Activated CD4-positive, alpha-beta T cell treated with anti-CD3 and anti-CD28 coated beads, Interleukin-10, Interleukin-2, amounts not matched to agents 100 ng/mL and 50 ng/mL, durations not matched to agents 16 hours and 8 hours (primary cell): Measurements from ENCODE around the gene PIGM.
"Not testable (repeated sequence)": the region's sequence is repeated elsewhere in the genome, so short reads cannot be mapped to it uniquely, and the experiment has no call there.

Source experiments
- DNase-seq: peaks from one replicate; pipeline ENCODE4 v3.0.0-alpha.2; 2020

PIGM gene

DNA sequence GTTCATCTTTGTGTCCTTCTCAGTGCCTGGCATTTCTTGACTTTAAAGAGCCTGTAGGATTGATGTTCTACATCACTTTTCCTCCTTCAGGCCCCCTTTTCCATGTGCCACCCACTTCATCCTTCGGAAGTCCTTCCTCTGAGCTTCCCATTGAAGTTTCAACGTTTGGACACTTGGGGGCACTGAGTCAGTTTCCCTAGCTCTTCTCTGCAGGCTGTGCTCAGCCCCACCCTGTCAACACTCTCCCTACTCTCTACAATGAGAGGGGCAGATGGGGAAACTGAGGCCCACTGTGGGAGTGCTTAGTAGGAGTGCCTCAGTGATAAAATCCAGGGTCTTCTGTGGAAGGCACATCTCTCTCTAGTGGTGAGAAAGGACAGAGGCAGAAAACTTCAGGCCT, 26.3 kb upstream of the PIGM start:
- no peak for DNase-seq

DNA sequence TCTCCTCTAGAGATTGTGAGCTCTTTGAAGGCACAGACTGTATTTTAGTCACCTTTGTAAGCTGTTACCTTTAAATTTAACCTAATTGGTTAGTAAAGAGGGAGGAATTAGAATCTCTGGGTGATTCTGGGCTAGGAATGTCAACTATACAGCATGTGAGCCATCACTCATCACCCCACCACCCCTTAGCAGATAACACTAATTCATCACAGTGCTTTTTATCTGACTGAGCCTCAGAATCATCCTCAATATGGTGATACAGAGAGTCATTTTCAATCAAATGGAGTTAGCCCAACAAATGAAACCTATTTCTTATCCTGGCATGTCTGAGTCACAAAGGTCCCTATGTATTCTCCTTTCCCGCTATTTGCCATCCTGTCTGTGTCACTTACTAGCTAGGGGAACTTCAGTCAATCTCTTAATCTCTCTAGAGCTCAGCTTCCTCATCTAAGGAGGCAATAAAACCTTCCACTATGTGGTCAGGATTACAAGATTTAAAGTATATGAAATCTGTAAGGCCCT, 24.9 kb upstream of the PIGM start:
- DNase-seq, result no peak

DNA sequence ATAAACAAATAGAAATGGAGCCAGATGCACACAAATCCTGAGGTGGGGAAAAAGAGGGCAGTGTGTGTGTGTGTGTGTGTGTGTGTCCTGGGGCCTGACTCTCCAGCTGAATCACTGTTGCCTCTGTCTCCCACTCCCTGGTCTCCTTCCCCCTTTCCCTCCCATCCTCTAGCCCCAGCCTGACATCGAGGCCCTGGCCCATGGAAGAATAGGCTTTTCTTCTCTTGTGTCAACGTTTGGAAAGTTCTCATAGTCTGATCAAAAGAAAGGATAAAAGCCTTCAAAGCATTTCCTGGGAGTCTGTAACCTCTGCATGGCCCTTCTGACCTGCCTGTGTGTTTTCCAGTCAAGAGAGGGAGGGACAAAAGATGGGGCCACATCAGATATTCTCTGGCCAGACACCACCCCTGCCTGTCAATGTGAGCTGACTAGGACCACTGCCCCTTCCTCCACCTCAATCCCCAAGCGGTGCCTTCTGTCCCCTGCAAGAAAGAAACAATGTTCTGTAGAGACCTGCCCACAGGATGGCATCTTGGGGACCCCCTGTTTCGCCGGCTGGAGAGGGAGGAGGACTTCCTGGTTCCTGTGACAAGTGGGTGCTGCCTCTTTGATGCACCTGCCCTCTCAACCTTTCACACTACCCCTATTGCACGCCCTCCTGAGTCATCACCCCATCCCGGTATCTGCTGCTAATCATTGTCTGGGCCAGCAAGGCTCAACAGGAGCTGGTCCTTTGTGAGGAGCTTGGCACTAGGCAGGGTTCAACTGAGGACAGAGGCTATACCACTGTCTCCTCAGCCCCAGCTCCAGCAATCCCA, 22.0 kb upstream of the PIGM start:
- no peak for DNase-seq

DNA sequence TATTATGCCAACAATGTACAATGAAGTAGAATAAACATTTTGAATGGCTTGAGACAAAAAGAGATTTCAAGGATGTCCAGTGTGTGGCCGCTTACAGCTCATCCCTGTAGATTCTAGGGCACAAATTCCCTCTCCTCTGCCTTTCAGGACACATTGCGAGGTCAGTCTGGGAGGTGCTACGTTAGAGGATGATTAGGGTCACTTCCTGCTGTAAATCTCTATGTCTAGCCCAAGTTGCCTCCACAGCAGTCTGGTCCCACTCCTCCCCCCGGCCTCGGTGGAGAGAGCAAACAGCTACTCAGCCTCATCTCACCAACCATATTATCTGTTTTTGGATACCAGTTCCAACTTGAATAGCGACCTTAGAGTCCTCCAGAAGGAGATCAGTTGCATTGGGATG, 21.1 kb upstream of the PIGM start:
- no peak for DNase-seq

DNA sequence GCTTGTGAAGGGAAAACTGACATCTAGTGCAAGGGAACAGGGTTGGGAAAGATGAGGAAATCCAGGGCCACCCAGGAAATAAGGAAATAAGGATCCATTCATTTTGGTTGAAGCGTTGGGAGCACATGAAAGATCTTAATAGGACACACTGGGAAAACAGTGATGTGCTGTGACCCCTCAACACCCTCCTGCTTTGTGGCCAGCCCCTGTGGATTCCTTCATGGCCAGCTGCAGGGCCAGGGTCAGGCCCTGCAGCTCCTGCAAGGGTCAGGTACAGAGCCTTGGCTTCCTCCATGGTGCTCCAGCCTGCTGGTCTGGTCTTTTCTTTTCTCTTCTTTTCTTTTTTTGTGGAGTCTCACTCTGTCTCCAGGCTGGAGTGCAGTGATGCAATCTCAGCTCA, 18.8 kb upstream of the PIGM start:
- DNase-seq, result no peak

DNA sequence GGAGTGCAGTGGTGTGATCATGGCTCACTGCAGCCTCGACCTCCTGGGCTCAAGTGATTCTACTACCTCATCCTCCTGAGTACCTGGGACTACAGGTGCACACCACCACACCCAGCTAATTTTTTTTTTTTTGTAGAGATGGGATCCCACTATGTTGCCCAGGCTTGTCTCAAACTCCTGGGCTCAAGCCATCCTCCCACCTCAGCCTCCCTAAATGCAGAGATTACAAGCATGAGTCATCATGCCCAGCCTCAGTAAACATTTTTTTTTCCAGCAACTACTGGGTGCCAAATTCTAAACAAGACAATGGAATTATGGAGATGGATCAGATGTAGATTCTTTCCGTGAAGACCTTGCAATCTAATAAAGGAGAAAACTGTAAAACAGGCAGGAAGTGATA, 18.4 kb upstream of the PIGM start:
- DNase-seq, result not testable (repeated sequence)

DNA sequence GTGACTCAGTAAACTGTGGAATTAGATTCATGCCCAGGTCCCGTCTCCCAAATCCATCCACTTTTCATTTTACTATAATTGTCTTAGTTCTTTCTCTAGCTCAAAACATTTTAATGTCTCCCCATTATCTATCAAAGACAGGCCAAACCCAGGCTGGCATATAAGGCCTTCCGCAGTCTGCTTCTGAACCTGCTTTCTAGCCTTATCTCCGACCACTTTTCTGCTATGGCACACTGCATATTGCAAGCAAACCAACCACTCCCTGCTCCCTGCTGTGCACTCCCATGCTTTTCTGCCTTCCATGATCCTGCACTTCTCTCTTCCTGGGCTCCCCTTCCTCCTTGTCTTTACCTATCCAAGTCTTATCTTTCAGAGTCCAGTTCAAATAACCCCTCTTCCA, 17.3 kb upstream of the PIGM start:
- no peak for DNase-seq

DNA sequence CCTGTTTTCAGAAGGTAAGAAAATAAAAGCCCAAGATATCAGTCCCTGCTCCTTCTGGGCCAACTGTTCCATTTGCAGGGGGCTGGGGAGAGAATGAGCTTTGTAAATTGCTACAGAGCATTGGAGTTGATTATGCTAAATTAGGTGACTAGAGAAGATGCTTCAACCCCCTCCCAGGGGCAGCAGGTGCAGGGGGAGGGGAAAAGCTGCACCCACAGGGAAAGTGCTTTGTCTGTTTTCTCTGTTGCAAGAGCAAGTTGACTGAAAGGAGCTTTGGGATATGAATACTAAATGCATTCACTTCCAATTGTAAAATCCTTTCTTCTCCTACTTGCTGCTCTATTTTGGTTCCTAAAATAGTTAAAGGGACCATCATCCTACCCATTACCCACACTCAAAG, 16.5 kb upstream of the PIGM start:
- no peak for DNase-seq

DNA sequence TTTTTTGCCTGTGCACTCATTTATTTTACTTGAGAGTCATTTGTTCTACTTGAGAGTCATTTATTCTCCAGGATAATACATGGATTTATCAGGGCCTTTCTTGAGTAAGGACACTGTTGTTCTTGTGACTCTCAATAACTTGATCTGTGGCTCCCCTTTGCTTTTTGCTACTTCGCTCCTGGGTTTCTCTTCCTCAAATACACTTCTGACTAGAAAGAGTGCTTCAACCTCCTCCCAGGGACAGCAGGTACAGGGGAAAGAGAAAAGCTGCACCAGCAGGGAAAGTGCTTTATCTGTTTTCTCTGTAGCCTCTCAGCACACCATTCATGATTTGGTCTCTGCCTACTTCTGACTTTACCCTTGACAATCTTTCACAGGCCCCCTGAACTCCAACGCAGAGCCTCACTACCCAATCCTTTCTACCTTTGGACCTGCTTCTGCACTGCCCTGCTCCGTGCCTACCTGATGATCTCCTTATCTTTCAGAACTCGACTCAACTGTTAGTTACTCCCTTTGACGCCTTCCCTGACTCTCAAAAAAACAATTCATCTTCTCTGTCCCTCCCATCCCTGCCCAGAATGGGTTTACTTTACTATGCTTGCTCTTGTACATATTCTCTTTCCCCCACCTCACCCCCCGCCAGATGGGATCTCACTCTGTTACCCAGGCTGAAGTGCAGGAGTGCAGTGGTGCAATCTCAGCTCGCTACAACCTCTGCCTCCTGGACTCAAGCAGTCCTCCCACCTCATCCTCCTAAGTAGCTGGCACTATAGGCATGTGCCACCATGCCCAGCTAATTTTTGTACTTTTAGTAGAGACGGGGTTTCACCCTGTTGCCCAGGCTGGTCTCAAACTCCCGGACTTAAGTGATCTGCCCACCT, 15.6 kb upstream of the PIGM start:
- no peak for DNase-seq

DNA sequence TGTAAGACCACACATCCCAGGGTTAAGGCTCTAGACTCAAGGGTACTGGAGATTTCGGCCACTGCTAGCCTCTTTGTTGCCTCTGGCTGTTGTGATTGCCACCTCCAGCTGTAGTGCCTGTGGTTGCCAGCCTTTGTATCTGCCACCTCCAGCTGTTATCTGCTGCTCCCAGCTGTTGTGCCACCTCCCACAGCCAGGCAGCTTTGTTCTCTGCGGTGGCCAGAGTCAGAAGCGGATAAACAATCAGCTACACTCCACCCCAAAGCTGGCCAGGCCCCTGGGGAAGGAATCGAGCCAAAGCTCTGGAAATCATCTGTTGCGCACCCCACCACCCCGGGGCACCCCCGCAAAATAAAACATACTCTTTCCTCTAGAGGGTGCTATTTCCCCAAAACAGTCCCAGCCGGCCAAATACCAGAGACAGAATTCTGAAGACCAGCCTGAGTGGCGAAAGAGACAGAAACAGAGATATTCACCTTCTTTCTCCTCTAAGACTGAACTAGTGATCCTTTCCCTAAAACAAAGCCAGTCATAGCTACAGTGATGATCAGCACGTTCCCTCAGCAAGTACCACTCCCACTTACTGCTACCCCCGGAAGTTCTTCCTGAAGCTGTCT, 14.8 kb upstream of the PIGM start:
- DNase-seq, result peak; percentile 59

DNA sequence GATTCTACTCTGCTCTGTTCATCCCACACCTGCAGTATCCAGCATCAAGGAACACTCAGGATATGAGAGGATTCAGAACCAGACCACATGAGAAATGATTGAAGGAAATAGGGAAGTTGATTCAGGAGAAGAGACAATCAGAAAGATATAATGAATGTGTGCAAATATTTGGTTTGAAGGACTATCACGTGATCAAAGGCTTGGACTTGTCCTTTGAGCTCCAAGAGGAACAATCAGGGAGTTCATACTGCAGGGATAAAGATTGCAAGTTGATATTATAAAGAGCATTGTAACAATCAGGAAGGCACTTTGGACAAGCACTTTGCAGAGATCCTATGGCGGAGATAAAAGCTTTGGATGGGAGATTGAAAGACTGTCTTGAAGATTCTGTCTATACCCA, 13.9 kb upstream of the PIGM start:
- no peak for DNase-seq

DNA sequence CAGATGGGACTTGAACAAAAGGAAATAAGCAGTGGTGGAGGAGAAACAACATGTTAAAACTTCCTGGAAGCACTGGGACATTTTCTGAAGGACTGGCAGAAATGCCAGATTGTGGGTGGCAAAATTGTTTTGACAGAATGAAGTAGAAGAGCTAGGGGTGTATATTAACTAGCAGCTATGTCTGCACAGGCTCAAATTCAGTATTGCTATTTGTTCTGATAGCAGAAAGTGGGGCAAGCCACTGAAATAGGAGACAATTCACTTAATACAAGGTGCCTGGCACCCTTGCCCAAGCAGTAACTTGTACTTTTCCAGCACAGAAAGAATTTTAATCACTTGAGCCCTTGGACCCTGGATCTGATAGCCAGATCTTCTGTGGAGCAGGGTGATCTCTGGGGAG, 11.8 kb upstream of the PIGM start:
- no peak for DNase-seq

DNA sequence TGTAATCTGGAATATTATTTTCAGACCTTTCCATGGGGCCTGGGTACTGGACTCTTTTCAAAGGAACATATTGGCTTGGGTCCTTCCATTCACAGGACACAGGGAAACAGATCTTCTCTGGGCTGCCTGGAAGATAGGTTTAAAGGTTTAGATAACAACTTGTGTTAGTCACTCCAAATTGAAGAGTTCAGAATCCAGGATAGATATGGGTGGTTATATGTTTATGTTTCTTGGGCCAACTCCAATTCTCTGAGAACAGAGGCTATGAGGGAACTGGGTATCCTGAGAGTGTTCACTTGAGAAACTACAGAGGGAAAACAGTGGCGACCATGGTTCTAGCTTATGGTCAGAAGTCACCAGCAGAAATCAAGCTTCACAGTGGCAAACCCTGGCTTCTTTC, 8.7 kb upstream of the PIGM start:
- DNase-seq, result no peak

DNA sequence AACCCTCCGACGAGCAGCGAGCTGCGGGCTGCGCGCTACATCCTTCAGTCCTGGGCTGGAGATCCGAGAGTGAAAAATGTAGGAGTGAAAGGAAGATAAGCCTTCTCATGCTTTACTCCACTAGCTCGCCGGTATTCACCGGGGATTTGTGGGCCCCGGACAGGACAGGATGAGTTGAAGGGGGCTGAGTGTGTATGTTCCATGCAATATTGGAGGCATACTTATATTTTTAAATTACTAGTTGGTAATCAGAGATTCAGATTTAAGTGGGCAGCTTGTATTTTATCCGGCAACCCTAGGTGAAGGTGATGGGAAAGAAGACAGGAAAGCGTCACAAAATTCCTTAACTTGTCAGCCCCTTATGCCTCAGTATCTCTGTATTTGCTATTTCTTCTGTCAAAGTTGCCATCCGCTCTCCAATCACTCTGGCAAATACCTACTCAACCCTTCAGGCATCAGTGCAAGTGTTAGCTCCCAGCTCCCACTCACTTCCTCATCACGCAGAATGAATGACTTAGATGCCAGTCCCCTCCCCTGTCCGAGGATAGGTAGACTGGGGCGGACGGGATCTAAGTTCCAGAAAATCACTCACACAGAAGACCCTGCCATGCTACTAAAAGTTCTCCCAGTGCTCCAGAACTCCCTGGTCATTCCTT, 503 bp upstream of the PIGM start:
- DNase-seq, result peak; percentile 7

DNA sequence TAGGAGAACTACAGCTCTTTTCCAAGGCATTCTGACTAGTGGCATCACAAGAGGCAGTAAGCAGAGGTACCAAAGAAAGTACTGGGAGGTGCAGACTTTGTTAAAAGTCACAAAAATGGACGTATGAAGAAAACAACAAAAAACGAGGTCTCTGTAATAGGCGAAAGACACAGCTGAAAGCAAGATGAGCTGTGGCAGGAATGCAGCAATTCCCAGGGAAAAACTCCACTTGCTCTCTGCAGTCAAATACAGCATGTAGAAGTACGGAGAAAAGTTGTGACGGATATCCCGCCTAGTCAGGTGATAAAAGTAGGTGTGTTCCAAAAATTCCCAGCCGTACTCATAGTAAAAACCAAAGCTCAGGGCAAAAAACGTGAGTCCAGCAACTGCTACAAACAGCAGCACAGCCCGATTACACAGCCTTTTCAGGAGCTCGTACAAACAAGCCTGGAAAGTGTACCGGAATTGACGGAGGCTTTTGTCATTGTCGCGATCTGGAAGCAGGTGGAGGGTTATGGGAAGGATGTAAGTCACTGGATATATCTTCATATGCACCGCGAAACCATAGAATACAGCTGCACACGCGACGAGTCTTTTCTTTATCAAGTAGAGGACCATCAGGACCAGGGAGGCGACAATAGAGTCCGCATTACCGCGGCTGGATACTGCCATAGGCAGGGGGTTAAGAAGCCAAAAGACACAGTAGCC, 979 bp downstream of the PIGM start:
- peak; percentile 23 for DNase-seq

DNA sequence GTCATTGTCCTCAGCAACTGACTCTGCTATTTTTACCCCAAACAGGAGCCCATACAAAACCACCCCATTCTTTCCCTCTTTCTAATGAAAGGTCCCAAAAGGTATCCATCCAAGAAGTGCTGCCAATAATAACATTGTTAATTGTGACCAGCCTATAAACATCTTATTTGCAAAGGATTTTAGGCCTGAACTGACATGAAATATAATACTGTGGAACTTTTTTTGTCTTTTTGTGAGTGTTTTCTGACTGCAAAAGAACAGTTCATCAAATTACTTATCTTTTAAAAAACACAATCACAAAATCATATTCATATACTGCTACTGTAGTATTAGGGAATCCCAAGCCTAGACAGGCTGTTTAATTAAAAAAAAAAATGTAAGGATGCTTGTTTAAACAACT, 3.4 kb downstream of the PIGM start:
- no peak for DNase-seq

DNA sequence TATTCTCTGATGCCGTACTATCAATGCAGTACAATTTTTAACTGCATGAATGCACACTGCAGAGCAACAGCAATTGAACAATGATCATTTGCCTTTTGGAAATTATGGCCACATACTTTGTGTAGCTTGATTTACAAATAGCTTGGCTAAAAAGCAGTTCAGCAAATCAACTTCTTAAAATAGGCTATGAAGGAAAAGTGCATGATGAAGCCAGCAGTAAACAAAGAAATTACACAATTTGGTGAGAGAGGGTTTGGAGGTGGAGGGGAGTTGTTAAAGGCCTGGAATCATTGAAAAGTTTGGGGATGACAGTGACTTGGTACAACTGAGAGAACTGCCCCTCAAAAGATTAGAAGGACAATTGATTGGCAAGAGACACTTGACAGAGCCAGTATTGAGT, 6.5 kb downstream of the PIGM start:
- no peak for DNase-seq

DNA sequence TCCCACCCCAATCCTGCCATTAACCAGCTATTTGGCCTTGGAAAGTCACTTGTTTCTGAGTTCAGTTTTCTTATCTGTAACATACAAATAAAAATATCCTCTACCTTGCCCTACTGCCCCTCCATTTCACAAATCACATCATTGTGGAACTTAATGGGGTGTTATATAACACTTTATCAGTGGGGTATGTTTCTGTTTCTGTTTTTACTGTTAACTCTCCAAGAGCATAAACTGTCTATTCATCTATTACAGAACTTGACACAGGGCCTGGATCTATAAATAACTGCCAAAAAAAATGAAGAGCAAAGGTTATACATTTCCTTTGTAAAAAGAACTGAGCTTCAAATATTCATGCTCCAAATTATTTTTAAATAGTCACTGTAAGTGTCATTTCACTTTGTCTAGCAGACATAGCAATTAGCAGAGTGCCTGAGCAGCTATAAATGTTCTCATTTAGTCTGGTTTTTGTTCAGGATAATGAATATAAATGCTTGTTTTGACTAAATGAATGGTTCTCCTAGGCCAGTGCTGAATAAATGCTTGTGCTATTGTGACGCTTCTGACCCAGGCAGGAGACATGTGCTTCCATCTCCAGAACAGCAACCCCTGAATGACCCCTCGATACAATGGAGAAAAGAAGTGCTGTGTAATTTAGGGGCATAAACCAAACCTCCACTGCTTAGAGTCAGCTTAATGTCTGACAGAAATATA, 7.4 kb downstream of the PIGM start:
- no peak for DNase-seq

DNA sequence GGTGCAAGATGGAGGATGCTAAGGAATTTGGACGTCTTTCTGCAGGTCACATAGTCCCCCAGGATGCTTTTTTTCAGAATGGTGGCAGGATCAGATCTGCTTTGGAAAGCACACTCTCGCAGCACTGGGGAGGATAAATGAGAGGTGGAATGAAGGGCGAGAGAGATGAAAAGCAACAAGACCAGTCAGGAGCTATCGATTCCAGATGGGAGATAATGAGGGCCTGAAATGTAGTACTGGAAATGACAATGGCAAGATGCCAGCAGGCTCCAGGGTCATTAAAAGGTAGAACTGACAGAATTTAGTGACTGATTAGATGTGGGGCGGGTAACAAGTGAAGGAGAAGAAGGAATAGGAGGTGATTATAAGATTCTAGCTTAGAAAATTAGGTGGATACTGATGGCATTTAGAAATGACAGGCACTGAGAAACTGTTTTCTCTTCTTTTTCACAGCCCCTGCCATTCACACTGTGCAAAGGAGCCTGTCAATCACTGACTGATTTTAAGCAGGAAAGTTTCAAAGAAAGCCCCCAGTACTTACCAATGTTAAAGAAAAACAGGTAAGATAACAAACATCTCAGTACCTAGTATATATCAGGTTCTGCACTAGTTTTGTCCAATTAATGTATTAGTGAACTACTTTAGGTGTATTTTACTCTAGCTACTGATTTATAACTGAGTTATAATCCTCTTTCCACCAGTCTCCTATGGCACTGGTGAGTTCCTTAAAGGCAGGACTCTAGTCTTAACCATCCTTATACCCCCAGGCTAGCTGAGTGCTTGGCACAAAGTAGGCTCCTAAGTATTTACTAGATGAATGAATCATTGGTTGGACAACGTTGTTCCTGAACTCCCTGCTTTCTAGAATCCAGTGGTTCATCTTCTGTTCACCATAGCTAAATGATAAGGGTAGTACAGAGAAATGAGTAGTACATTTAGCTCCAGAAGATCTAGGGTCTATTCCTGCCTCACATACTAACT, 9.2 kb downstream of the PIGM start:
- no peak for DNase-seq

DNA sequence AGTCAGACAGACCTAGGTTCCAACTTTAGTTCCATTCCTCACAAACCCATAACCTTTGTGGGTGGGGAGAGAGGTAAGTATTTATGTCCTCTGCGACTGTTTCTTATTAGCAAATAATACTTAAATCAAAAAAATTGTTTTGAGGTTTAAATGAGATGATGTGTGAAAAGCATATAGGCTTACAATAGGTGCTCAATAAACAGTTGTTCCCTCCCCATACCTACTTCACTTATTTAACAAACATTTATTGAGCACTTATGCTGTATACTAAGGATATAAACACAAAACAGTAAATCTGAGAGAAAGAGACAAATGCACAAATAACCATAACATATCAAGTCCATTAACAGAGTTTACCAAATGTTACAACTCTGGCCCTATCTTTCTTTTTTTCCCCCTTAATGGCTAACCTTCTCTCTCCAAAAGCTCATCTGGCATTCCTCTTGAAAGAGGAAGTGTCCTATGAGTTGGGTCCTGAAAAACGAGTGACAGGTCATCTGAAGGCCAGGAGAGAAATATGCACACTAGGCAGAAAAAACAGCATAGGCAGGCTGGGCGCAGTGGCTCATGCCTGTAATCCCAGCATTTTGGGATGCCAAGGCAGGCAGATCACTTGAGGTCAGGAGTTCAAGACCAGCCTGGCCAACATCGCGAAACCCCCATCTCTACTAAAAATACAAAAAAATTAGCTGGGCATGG, 10.3 kb downstream of the PIGM start:
- DNase-seq, result no peak
